Measurements from ENCODE around the gene OAS3.

The OAS3 gene

DNA sequence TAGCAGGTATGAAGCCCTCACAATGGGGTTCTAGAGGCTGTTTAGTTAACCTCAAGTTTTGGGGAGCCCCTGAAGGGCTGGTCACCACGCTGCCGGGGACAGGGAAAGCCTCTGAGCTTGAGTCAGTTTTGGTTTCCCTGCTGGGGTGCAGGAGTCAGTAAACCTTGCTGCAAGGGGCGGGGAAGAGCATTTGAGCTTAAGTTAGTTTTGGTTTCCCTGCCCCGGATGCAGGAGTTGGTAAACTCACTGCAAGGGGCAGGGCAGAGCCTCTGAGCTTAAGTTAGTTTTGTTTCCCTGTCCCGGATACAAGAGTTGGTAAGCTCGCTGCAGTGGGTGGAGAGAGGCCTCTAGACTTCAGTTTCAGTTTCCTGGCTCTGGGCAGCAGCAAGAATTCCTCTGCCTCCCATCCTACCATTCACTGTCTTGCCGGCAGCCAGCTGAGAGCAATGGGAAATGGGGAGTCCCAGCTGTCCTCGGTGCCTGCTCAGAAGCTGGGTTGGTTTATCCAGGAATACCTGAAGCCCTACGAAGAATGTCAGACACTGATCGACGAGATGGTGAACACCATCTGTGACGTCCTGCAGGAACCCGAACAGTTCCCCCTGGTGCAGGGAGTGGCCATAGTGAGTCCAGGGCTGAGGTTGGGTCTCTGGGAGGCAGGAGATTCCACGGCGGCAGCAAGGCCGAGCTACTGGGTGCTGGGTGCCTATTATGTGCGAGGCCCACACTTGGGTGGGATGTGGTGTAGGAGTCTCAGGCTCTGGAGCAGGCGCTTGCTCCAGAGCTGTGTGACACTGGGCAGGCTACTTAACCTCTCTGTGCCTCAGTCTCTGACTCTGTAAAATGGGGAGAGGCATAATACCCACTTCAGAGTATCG, 40.1 kb downstream of the OAS3 start, which contains the start of gene OAS2:
OAS2 (plus strand) TSS at position 357 of the 878 bp plus-strand sequence; CDS start at position 447, 90 bp downstream.
- CTCF ChIA-PET, result interaction anchor here (0.6 kb wide), 1 partner anchor 15 kb away, joined by 4 read pairs; no protein-coding TSS in a partner anchor
- TF ChIP-seq PKNOX1 (IDR thresholded peaks at IDR 0.05), result no peak
- no peak for TF ChIP-seq NFRKB (IDR thresholded peaks at IDR 0.05)
- TF ChIP-seq ZNF384 (IDR thresholded peaks at IDR 0.05), result no peak
- no peak for TF ChIP-seq CTBP1 (IDR thresholded peaks at IDR 0.05; ENCODE audit: borderline replicate concordance)
- no peak for TF ChIP-seq FOXM1 (IDR thresholded peaks at IDR 0.05; ENCODE audit: borderline replicate concordance)
- TF ChIP-seq FOXK2 (IDR thresholded peaks at IDR 0.05), result no peak
- TF ChIP-seq ELF4 (IDR thresholded peaks at IDR 0.05), result no peak
- no peak for TF ChIP-seq FOXA1 (IDR thresholded peaks at IDR 0.05)
- no peak for TF ChIP-seq LEF1 (IDR thresholded peaks at IDR 0.05; ENCODE audit: borderline replicate concordance)
- no peak for TF ChIP-seq SUZ12 (IDR thresholded peaks at IDR 0.05)
- no peak for TF ChIP-seq HDGF (IDR thresholded peaks at IDR 0.05; ENCODE audit: borderline replicate concordance)
- TF ChIP-seq SP1 (IDR thresholded peaks at IDR 0.05), result no peak
- TF ChIP-seq BHLHE40 (IDR thresholded peaks at IDR 0.05; ENCODE audit: borderline replicate concordance), result no peak
- no peak for TF ChIP-seq L3MBTL2 (conservative IDR thresholded peaks at IDR 0.05)
- no peak for TF ChIP-seq TARDBP (IDR thresholded peaks at IDR 0.05)
- TF ChIP-seq ARNT (IDR thresholded peaks at IDR 0.05), result no peak
- POLR2A ChIA-PET, result no interaction called here
- DNase-seq (ENCODE audit: extremely low spot score), result no peak

DNA sequence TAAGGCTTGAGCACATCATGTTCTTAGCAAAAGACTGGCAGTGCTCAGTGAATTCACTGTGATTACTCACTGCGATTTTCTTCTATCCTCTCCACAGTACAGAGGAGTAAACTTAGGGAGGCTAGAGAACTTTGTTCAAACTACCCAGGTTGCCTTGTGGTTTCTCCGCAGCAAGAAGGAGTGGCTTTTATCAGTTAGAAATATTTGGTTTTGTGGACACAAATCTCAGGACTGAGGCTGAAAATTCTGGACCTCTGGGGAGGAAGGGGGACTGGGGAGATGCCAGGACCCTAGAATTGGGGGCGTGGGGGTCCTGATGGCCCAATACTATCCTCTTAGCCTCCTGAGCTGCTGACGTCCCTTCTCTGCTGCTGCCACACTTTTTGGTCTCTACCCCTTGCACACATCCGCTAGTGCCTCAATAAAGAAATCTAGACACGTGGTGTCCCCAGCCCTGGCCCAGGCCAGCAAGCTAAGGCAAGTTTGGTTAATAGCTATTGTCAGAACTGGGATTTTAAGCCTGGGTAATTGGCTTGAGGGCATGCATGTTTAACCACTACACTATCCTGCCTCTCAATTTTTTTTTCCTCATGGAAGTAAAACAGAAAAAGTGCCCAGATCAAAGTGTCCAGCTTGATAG, 40.9 kb downstream of the OAS3 start:
- CTCF ChIA-PET, result no interaction called here
- POLR2A ChIA-PET, result no interaction called here
- TF ChIP-seq HDGF (IDR thresholded peaks at IDR 0.05; ENCODE audit: borderline replicate concordance) (no peak), LEF1 (IDR thresholded peaks at IDR 0.05; ENCODE audit: borderline replicate concordance) (no peak), ZNF384 (IDR thresholded peaks at IDR 0.05) (no peak), SUZ12 (IDR thresholded peaks at IDR 0.05) (no peak)
- no peak for DNase-seq (ENCODE audit: extremely low spot score)

- ChIA-PET POLR2A (no interaction called here), CTCF (no interaction called here)
- TF ChIP-seq NFRKB (IDR thresholded peaks at IDR 0.05), result no peak
- TF ChIP-seq ZNF384 (IDR thresholded peaks at IDR 0.05), result no peak
- no peak for TF ChIP-seq SP1 (IDR thresholded peaks at IDR 0.05)
- TF ChIP-seq PKNOX1 (IDR thresholded peaks at IDR 0.05), result no peak
- no peak for TF ChIP-seq FOXM1 (IDR thresholded peaks at IDR 0.05; ENCODE audit: borderline replicate concordance)
- no peak for TF ChIP-seq FOXK2 (IDR thresholded peaks at IDR 0.05)
- no peak for TF ChIP-seq LEF1 (IDR thresholded peaks at IDR 0.05; ENCODE audit: borderline replicate concordance)
Measured at GRCh38 chr12:112980491-112981158, 42.4 kb downstream of the OAS3 start.

GRCh38 chr12:112985642-112986290, 47.5 kb downstream of the OAS3 start:
- no peak for TF ChIP-seq ZNF384 (IDR thresholded peaks at IDR 0.05)
- TF ChIP-seq FOXA1 (IDR thresholded peaks at IDR 0.05), result no peak
- TF ChIP-seq PKNOX1 (IDR thresholded peaks at IDR 0.05), result no peak
- TF ChIP-seq L3MBTL2 (conservative IDR thresholded peaks at IDR 0.05), result no peak
- no peak for TF ChIP-seq NFRKB (IDR thresholded peaks at IDR 0.05)
- no peak for TF ChIP-seq ARNT (IDR thresholded peaks at IDR 0.05)
- TF ChIP-seq ELF4 (IDR thresholded peaks at IDR 0.05), result no peak
- TF ChIP-seq TARDBP (IDR thresholded peaks at IDR 0.05), result no peak
- no peak for TF ChIP-seq CTBP1 (IDR thresholded peaks at IDR 0.05; ENCODE audit: borderline replicate concordance)
- TF ChIP-seq FOXK2 (IDR thresholded peaks at IDR 0.05), result no peak
- no peak for TF ChIP-seq FOXM1 (IDR thresholded peaks at IDR 0.05; ENCODE audit: borderline replicate concordance)
- TF ChIP-seq LEF1 (IDR thresholded peaks at IDR 0.05; ENCODE audit: borderline replicate concordance), result no peak
- TF ChIP-seq SP1 (IDR thresholded peaks at IDR 0.05), result no peak
- no peak for TF ChIP-seq HDGF (IDR thresholded peaks at IDR 0.05; ENCODE audit: borderline replicate concordance)
- no peak for TF ChIP-seq SUZ12 (IDR thresholded peaks at IDR 0.05)
- no peak for TF ChIP-seq BHLHE40 (IDR thresholded peaks at IDR 0.05; ENCODE audit: borderline replicate concordance)
- DNase-seq (ENCODE audit: extremely low spot score), result no peak
- POLR2A ChIA-PET, result no interaction called here
- CTCF ChIA-PET, result no interaction called here

More at GRCh38 chr12:112980491-112981158, 42.4 kb downstream of the OAS3 start:
- DNase-seq (ENCODE audit: extremely low spot score), result no peak

- CTCF ChIA-PET, result no interaction called here
- no peak for DNase-seq (ENCODE audit: extremely low spot score)
- TF ChIP-seq FOXM1 (IDR thresholded peaks at IDR 0.05; ENCODE audit: borderline replicate concordance) (no peak), ELF4 (IDR thresholded peaks at IDR 0.05) (no peak), FOXK2 (IDR thresholded peaks at IDR 0.05) (no peak), LEF1 (IDR thresholded peaks at IDR 0.05; ENCODE audit: borderline replicate concordance) (no peak), SP1 (IDR thresholded peaks at IDR 0.05) (no peak), HDGF (IDR thresholded peaks at IDR 0.05; ENCODE audit: borderline replicate concordance) (no peak), CTBP1 (IDR thresholded peaks at IDR 0.05; ENCODE audit: borderline replicate concordance) (no peak), BHLHE40 (IDR thresholded peaks at IDR 0.05; ENCODE audit: borderline replicate concordance) (no peak), NFRKB (IDR thresholded peaks at IDR 0.05) (no peak), FOXA1 (IDR thresholded peaks at IDR 0.05) (no peak), ARNT (IDR thresholded peaks at IDR 0.05) (no peak), PKNOX1 (IDR thresholded peaks at IDR 0.05) (no peak), TARDBP (IDR thresholded peaks at IDR 0.05) (no peak)
- POLR2A ChIA-PET, result no interaction called here
Measured at GRCh38 chr12:112986291-112986800, 48.1 kb downstream of the OAS3 start.

Measured in HEK293T (cell line).